AG20443 (cell line): ENCODE measurements around the gene ANO4.
A peak's percentile ranks its signal among the peaks of the same experiment; 100 is the strongest.

Experiments used
- DNase-seq: peaks from one replicate; pipeline ENCODE4 v3.0.0; 2012; ENCODE audit warnings: low spot score, mixed read lengths

Gene ANO4

DNA sequence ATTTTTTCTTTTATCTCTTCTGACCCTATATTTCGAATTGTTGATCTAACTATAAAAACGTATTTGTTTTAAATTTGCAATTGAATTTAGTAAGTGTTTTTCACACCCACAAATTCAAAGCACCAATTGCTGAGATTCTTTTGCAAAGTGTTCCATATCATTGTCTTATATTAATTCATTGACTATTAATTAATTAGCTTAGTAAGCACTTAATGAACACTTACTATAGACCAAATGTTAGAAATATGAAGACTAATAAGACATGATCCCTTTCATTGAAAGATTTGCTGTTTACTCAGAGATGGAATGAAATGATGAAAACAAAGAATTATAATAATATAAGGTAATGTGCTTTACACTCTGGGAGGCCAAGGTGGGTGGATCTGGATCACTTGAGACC is 14.2 kb downstream of the ANO4 start:
- DNase-seq = no peak

DNA sequence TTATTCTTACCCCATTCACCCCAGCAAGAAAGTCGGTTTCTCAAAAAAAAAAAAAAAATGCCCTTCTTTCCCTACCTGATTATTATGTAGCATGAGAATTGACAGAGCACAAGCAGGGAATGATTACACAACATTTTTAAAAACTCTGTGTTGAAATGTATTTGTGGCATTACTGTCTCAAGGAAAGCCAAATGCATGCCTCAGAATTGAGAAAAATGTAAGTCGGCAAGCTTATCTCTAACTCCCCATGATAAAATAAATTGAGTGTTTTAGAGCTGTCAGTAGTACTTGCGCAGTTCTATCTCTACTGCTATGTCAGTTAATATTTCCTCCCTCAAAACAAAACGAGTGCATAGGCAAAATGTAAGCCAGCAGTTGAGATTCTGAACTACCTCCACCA is 25.7 kb downstream of the ANO4 start:
- no peak for DNase-seq

DNA sequence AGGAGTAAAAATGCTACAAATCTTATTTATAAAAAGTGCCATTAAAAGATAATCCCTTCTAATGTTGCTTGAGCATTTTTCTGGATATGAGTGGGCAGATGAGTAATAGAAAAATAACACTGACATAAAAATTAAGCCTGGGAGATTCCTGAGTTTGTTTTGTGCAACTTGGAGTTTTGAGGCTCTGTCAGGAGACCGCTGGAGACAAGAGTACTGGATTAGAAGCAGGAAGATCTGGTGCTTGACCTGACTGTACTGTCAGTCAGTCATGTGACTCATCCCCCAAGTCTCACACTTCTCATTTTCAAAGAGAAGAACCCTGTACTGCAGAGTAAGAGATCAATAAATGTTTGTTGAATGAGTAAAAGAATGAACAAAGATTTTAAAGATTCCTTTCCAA is 29.4 kb downstream of the ANO4 start:
- peak; percentile 13 for DNase-seq

DNA sequence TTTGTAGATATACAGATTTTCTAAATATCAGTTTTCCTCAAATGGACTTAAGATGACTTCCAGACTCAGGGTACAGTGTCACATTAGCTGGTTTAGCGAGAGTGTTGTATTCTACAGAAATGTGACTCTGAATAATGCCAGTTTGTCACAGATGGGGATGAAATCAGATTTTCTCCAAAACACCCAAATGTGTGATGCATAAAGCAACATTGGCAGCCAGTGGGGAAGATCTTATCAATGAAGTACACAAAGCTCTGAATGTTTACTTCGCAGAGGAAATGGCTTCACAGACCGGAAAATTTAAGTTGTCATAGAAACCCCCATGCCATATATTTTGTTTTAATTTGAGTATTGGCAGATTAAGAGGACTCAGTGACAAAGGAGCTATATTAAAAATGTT is 29.9 kb downstream of the ANO4 start:
- no peak for DNase-seq

DNA sequence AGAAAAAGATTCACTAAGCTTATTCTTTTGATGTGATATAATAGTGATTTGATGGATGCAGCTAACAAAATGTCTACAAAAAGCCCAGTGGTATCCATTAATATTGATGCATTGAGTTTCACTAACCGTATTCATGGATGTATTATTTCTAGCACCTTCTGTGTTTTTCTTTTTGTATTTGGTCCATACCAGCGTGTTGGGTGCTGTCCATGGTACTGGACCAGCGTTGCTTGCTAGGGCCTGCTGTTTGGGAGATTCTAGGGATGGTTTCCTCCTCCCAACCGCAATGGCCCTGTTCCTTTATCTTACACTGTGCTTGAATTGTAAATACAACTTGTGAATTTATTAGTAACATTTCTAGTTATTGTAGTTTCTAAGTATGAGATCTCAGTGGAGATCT is 31.7 kb downstream of the ANO4 start:
- DNase-seq = peak; percentile 56

DNA sequence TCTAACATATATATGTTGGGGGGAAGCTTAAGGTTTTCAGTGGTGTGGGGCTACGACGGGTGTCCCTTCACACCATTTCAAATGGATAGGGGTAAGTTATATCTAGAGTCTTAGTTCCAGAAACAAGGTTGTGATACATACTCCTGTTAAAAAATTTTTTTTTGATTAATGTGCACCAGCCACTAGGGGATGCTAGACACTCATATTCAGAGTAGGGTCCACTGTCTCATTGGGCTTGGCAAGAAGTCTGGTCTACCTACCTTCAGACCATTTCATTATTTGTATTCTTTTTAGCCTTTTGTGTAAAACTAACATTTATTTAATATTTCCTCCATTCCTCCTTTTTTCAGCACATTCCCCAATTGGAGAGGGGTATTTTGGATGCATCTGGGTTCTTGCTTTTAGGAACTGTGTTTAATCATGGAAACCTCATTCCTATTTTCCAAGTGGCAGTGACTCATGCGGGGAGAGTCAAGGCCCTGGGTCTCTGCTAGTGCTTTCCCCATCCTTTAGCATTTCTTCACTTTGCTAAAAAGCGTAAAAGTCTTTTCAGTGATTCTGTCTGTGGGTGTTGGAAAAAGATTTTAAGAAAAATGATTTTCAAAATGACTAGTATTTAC is 33.4 kb downstream of the ANO4 start:
- peak; percentile 37 for DNase-seq

DNA sequence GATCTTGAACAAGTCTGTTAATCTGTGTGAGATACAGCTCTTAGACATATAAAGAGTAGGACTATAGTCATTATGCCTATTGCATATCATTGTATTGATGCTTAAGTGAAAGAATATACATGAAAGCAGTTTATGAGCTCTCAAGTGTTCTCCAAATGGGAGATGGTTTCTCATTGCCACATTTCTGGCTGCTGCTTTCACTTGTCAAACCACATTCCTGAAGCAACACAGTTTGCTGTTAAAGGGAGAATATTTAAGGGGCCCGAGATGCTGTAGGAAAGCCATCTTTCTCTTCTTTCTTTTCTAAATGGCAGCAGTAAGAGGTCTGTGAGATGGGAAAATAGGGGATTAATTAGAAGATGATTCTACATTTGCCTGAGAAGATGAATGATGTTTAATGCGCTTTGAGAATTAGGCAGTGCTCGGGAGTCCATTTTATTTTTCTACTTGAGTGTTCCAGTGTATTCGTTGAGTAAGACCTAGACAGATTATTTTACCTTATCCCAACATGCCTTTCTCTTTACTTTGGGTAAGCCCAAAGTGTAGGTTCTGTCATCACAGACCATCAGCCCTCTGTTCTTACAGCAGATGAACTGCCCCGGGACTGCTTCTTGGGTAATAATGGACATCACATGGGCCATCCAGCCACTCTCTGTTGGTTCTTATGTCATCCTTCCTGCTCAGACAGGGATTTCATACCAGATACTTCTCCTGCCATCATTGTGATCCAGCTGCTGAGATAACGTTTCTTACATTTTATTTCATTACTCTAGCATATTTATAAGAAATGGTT is 35.6 kb downstream of the ANO4 start:
- no peak for DNase-seq

DNA sequence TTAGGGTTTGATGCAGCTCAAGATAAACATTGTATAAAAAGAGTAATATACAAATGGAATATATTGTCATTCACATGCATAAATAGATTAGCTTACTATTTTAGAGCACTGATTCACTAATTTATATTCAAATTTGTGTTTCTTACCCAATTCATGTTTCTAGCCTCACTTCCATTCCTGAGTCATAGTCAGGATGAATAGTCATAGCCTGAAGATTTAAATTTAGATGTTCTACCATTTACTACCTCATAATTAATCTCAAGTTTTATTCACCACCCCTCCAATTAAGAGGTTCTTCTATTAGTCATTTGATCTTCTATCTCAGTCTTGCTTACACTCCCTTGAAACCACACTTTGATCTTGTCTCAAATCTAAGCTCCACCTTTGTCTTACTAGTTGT is 38.7 kb downstream of the ANO4 start:
- no peak for DNase-seq

DNA sequence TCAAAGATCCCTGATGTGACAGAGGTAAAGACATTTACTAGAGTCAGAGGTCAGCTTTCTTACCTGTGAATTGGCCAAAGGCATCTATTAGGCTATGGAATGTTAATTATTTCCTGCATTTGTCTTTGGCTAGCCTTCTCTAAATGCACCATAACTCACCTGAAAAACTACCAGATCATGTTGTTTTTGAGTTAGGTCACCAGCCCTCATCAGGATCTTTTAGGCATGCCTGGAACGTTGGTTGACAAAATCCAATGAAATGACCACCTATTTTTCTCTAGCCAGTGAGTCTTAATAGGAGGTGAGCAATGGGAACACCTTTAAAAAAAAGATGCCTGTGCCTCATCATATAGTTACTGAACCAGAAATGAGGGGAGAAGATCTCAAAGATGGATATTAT is 46.2 kb downstream of the ANO4 start:
- no peak for DNase-seq

DNA sequence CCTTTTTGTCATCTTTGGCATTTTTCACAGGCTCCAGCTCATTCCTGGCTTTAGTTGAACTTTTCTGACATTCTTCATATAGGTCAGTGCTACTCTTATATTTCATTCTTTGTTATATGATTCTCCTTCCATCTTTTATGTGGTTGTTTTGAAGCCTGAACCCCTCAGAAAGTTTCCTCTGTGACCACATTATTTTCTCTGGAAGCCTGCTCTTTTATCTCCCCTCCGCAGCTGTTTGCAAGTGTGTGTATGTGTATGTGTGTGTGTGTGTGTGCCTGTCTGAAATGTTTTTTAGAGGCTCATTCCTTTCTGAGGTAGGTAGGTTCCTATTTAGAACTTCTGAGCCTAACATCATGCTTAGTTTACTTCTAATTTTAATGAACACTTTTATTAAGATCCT is 47.6 kb downstream of the ANO4 start:
- DNase-seq = no peak

DNA sequence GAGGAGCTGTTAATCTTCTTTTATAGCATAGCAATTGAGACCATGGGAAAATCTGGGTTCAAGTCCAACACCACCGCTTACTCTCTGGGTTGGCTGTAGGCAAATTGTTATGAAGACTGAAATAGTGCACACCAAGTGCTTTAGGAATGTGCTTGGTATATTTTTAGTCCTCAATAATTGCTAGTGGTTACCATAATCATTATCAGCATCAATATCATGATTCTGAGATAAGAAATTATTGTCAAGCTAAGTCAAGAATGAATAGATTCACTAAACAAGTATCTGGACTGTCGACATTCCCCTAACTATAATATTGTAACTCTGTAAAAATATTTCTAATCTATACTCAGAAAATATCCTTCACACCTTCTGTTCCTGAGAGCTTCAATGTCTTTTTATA is 48.5 kb downstream of the ANO4 start:
- no peak for DNase-seq

DNA sequence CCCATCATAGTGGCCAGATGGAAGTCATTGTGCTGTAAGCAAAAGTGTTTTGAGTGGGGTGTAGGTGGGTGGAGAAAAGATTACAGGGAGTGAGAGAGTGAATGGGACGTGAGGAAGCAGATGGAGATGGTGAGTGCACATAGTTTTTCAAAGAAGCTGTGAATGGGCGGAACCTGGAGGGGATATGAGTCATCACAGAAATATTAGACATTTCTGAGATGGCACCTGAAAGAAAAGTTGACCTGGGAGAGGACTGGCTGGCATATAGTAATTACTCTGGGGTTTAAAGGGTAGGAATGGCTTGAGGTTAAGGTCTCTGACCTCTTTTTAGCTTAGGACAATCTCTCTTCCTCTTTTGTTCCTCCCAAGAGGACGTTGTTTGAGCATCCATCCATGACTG is 50.5 kb downstream of the ANO4 start:
- no peak for DNase-seq

DNA sequence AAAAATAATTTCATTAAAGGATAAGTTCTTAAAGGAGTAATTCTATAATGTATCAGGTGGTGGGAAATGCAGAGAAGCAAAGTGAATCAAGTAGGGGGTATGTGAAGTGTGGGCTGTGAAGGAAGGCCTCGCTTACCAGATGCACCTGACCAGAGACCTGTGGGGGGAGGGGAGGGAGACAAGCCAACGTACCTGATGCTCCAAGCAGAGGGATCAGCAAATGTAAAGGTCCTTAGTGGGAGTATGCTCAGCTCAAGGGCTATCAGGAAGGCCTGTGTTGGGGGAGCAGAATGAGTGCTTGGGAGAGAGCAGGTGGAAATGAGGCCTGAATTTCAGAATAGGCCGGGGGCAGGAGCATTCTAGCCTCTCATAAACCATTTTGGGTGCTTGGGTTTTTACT is 57.1 kb downstream of the ANO4 start:
- no peak for DNase-seq

DNA sequence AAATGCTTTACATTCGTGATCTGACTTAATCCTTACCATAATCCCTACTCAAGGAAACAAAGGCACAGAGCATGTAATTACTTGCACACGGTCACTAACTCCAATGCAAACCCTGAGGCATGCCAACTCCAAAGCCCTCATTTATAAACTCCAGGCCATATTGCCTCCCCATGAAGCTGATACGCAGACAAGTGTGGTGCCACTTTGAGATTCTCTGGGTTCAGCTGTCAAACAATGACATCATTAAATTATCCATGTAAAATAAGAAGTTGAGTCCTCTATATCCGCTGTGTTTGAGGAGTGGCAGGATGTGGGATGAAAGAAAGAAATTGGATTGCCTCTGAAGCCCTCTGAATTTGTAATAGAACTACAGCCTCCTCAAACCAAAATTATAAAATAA is 62.8 kb downstream of the ANO4 start:
- no peak for DNase-seq

DNA sequence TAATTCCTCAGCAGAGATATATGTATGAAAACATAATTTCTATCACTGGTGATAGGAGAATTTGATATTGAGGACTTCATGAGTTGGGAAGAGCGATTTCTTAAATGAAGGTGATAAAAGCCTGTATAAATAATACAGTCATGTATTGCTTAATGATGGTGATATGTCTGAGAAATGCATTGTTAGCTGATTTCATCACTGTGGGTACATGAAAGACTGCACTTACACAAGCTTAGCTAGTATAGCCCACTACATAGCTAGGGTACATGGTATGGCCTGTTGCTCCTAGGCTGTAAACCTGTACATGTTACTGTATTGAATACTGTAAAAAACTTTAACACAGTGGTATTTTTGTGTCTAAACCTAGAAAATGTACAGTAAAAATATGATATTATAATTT is 63.4 kb downstream of the ANO4 start:
- no peak for DNase-seq

DNA sequence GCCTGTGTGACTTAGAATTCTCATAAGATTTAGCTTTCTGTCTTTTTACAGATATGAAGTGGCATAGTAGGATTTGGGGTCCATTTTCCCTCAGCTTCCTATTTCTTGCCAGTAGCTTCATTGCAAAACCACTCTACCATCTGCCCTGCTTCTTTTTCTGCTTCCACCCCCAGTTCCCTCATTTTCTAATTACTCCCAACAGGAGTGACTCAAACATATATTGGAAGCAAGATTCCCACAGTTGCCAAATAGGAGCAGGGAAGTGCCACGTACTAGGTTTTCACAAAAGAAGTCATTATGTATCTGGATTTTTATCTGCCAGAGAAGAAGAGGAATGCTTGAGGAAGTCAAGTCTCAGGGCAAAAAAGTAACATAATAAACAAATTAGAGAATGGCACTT is 64.1 kb downstream of the ANO4 start:
- DNase-seq = no peak

DNA sequence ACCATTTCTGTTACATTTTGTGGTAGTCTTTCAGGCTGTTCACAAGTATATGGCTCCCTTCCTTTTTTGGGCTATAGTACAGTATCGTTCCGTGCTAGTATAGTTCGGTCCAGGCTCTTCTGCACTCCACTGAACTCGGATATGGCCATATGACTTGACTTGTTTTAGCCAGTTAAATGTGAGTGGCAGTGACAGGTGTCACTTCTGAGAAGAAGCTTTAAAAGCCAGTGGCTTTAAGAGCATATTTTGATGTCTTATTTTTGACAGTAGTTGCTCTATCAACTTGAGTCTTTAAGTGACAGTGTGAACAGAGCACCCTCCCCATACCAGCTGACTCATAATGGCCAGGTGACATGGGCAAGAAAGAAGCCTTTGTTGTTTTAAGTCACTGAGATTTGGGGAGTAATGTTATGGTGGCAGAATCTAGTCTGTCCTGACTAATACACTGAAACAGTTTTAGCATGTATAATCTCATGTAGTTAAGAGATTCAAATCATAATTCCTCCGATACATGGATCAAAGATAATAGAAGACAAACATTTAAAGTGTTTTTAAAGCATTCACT is 64.6 kb downstream of the ANO4 start:
- no peak for DNase-seq

DNA sequence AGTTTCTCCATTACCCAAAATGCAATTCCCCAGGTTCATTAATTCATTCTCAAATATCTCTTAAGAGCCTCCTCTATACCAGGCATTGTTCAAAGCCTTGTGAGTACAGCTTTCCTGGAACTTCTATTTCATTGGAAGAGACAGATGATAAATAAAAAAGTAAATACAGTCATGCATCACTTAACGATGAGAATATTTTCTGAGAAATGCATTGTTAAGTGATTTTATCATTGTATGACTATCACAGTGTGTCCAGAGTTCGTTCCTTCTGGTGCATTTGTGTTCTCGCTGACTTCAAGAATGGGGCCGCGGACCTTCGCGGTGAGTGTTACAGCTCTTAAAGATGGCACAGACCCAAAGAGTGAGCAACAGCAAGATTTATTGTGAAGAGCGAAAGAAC is 66.0 kb downstream of the ANO4 start:
- DNase-seq = no peak

DNA sequence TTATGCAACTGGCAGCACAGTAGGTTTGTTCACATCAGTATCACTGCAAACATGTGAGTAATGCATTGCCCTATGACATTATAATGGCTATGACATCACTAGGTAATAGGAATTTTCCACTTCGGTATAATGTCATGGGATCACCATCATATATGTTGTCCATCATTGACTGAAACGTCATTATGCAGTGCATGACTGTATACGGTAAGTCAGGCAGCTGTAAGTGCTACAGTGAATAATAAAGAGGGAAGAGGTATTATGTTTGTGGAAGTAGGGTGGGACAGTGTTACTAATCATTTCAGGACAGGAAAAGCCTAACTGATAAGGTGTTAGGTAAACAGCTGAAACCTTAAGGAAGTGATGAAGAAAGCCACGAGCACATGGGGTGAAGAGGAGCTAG is 68.1 kb downstream of the ANO4 start:
- no peak for DNase-seq

DNA sequence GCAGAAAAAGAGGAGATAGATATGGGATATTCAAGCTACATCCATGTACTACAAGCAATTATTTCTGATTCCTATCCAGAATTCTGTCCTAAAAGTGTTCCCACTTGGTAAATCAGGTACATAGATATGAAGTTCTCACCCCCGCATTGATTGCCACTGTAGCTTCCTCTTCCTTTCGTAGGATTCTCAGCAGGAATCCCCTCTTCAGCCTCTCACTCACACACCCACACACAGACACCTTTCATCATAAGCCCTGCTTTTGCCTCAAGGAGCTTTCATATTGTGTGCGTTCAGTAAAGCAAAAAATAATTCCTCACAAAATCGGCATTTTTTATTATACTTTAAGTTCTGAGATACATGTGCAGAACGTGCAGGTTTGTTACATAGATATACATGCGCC is 69.8 kb downstream of the ANO4 start:
- no peak for DNase-seq

DNA sequence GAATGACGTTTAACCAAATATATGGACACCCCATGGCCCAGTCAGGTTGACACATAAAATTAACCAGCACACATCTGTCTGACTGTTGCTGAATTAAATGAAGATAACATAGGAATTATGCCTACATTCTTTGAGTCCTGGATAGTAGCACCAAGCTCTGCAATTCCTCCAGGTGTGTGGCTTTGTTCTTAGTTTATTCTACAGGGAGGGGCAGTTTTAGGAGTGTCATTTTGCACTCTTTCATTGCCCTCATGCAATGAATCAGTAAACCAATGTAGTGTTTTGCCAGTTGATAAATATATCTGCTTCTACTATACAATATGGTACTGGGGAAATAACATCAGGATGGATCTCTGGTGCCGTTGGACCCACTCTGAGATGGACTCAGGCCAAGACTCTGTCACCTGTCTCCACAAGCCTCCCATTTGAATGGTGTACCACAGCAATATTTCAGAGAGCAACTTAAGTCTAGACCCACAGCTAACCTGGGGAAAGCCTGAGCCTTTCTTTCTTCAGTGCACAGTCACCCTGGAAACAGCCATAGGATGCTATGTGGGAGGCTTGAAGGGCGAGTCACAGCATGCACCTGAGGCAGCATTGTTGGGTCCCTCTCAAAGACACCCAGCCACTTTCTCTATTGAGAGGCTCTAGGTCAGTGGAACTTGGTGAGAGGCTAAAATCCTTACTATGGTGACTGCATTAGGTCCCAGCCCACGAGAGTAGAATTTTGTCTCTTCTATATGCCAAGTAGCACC is 73.2 kb downstream of the ANO4 start:
- DNase-seq = no peak

DNA sequence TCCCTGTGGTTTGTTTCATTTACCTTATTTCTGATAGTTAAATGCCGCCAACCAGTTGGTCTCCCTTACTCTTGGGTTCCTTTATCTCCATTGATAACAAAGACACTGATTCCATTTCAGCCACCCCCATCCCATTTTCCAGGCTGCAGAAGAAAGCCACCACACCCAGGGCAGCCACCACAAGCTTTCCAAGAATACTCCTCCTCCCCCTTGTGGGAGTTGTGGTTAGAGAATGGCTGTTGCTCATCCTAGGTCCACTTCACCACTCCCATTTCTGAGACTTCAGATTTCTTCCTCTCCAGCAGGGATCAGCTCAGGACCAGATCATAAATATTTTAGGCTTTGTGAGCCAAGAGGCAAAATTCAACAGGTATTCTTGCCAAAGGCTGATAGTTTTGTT is 73.9 kb downstream of the ANO4 start:
- peak; percentile 75 for DNase-seq

DNA sequence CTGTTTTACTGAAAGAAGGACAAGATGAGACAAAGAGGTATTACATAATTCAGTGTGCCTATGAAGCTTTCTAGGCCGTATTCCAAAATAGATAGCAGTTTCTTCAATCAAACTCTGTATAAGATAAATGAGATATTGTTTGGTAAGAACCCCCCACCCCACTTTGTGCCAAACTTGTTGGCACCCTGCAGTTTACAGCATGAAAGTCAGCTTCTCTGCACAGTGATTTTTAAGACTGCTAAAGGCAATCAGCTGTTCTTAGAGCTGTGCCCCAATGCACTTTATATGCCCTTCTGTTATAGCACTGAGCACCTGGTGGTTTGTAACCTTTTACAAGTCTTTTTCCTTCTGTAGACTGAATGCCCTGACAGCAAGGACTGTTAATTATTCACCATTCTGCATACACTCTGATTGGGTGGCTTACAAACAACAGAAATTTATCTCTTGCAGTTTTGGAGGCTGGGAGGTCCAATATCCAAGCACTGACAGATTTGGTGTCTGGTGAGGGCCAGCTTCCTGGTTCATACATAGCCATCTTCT is 76.7 kb downstream of the ANO4 start:
- no peak for DNase-seq
